Measurements from ENCODE around the gene EXTL2. TPM values are rescaled to one million over a fixed set of nuclear protein-coding genes. Genes with fewer than 3 reads are reported as not detected.
"Not testable (repeated sequence)": the region's sequence is repeated elsewhere in the genome, so short reads cannot be mapped to it uniquely, and the experiment has no call there.

EXTL2 gene
- total and polyA plus RNA-seq, 2 experiments from 2014 or later: 45.3 to 45.4 TPM

DNA sequence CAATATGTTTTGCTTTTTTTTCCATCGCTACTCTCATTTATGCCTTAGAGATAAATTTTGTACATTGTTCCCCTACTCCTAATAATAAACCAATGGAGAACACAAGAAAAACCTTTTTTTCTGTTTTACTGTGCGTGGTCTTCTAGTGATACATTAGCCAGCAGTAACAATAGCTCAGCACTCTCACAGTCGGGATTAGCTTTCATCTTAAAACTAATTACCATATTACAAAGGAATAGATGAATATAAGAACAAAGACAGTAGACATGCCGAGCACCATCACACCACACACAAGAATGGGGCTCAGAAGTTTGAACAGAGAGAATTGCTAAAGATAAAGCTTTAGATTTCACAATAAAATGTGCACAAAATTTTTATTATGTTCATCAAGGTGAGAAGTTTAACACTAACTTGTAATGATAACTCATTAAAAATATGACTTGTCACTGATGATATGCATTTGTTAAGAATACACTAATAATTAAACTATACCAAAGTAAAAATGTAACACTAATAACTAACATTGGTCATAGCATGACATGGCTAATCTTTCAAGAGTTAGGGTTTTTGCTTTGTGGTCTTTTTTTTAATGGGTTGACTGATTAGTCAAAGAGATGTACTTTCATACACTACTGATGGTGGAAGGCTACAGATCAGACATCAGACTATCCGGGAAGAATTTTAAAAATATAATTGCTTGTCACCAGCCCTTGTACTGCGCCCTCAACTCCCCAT is 61.8 kb downstream of the EXTL2 start:
- no peak for ATAC-seq
- no peaks in the 10 kb centered on the region for H3K4me1 ChIP-seq (ENCODE audit: insufficient read depth)
- H3K4me3 ChIP-seq: no peak overlapping the region
- Mint-ChIP-seq H3K4me3 (no peak overlapping the region), H3K9me3 (no peaks in the 10 kb centered on the region), H3K36me3 (ENCODE audit: low read depth) (no peaks in the 10 kb centered on the region), H3K4me1 (peaks cover 6% of the 10 kb centered on the region), H3K27me3 (ENCODE audit: insufficient read depth, low read depth, poor library complexity) (peaks cover 5% of the 10 kb centered on the region), H3K27ac (no peak overlapping the region)
- DNase-seq (ENCODE audit: low spot score): no peak
- H4K20me1 ChIP-seq (replicated peaks; ENCODE audit: insufficient read depth): no peaks in the 10 kb centered on the region
- H3K27me3 ChIP-seq (ENCODE audit: insufficient read depth): no peaks in the 10 kb centered on the region
- no peaks in the 10 kb centered on the region for H3K36me3 ChIP-seq (ENCODE audit: insufficient read depth)
- H3K9me2 ChIP-seq (ENCODE audit: insufficient read depth): no peaks in the 10 kb centered on the region
- H3K27ac ChIP-seq (ENCODE audit: low read depth): no peak overlapping the region
- H2AFZ ChIP-seq: no peak overlapping the region
- no peaks in the 10 kb centered on the region for H3K79me2 ChIP-seq (replicated peaks; ENCODE audit: insufficient read depth)
- TF ChIP-seq POLR2AphosphoS5 (IDR thresholded peaks at IDR 0.05; ENCODE audit: low read depth) (no peak), ETS1 (IDR thresholded peaks at IDR 0.05) (no peak), STAT1 (IDR thresholded peaks at IDR 0.05; ENCODE audit: unreplicated experiment) (no peak), JUNB (IDR thresholded peaks at IDR 0.05; ENCODE audit: unreplicated experiment) (no peak)
- H3F3A ChIP-seq (replicated peaks; ENCODE audit: low read depth): no peaks in the 10 kb centered on the region
- no peak overlapping the region for H3K4me2 ChIP-seq

GRCh38 chr1:100825666-100826065 is 69.0 kb downstream of the EXTL2 start:
- not testable (repeated sequence) for H3K79me2 ChIP-seq (replicated peaks; ENCODE audit: insufficient read depth); DNase-seq (ENCODE audit: low spot score); H3K27ac ChIP-seq (ENCODE audit: low read depth); H2AFZ ChIP-seq; H3K36me3 Mint-ChIP-seq (ENCODE audit: low read depth); H3K27me3 ChIP-seq (ENCODE audit: insufficient read depth); H3K27me3 Mint-ChIP-seq (ENCODE audit: insufficient read depth, low read depth, poor library complexity); H3K36me3 ChIP-seq (ENCODE audit: insufficient read depth); H3K9me2 ChIP-seq (ENCODE audit: insufficient read depth); ATAC-seq; H3K4me1 ChIP-seq (ENCODE audit: insufficient read depth); H4K20me1 ChIP-seq (replicated peaks; ENCODE audit: insufficient read depth); H3K27ac Mint-ChIP-seq; H3K4me3 ChIP-seq; H3F3A ChIP-seq (replicated peaks; ENCODE audit: low read depth); H3K4me1 Mint-ChIP-seq; H3K4me2 ChIP-seq; H3K4me3 Mint-ChIP-seq
- H3K9me3 Mint-ChIP-seq: peaks cover 19% of the 10 kb centered on the region

Other genes starting within 250 kb of the EXTL2 start
- not detected in 2 replicates for gene VCAM1, start 175.1 kb downstream of the EXTL2 start, total RNA-seq (2014; rRNA removed; shearing (Covaris generic))
- 0.21 TPM in 1 of 2 replicates, not detected in the other for gene VCAM1, start 175.1 kb downstream of the EXTL2 start, polyA plus RNA-seq (2016; fragmentation: Nextera tagmentation; extraction: Ambion mirVana)
- gene SLC30A7, start 1.2 kb upstream of the EXTL2 start, total RNA-seq (2014; rRNA removed; shearing (Covaris generic)): 22.5 and 25.1 TPM in 2 replicates
- 7.7 and 9.8 TPM in 2 replicates for gene SLC30A7, start 1.2 kb upstream of the EXTL2 start, polyA plus RNA-seq (2016; fragmentation: Nextera tagmentation; extraction: Ambion mirVana)
- gene DPH5, start 130.9 kb upstream of the EXTL2 start, total RNA-seq (2014; rRNA removed; shearing (Covaris generic)): 50.6 and 72.4 TPM in 2 replicates
- gene DPH5, start 130.9 kb upstream of the EXTL2 start, polyA plus RNA-seq (2016; fragmentation: Nextera tagmentation; extraction: Ambion mirVana): 46.2 and 53.5 TPM in 2 replicates